Effector memory CD8-positive, alpha-beta T cell (primary cell): ENCODE results near the gene TNNC1.

Source experiments
- ATAC-seq: fragments of 150-1000 bp; cut with Tn5 transposase; replicated peaks from 2 replicates; pipeline ENCODE4 v1.10.0; 2021; ENCODE audit warnings: mild to moderate bottlenecking, moderate library complexity
- DNase-seq, 3 experiments: peaks; one replicate each; pipeline ENCODE4 v3.0.0; 2021
- H3K27ac Mint-ChIP-seq, 2 donors: one replicate each; pipeline ENCODE4 v1.8.0; 2022; ENCODE audit warnings: mild to moderate bottlenecking in 2 of 2, mixed read lengths in 2 of 2, moderate library complexity in 2 of 2
- H3K27me3 Mint-ChIP-seq, 2 donors: one replicate each; pipeline ENCODE4 v1.8.0; 2022; ENCODE audit warnings: mixed read lengths in 2 of 2
- H3K36me3 Mint-ChIP-seq: one replicate; pipeline ENCODE4 v1.8.0; 2022; ENCODE audit warnings: mild to moderate bottlenecking, moderate library complexity, mixed read lengths; ENCODE audit not compliant: insufficient read depth
- H3K4me1 Mint-ChIP-seq, 2 donors: one replicate each; pipeline ENCODE4 v1.8.0; 2022; ENCODE audit warnings: low read depth in 2 of 2, mixed read lengths in 2 of 2
- H3K4me3 Mint-ChIP-seq, 2 donors: one replicate each; pipeline ENCODE4 v1.8.0; 2022; ENCODE audit warnings: mild to moderate bottlenecking in 2 of 2, mixed read lengths in 2 of 2, moderate library complexity in 2 of 2
- H3K9me3 Mint-ChIP-seq, 2 donors: one replicate each; pipeline ENCODE4 v1.8.0; 2022; ENCODE audit warnings: mixed read lengths in 2 of 2

TNNC1 gene

DNA sequence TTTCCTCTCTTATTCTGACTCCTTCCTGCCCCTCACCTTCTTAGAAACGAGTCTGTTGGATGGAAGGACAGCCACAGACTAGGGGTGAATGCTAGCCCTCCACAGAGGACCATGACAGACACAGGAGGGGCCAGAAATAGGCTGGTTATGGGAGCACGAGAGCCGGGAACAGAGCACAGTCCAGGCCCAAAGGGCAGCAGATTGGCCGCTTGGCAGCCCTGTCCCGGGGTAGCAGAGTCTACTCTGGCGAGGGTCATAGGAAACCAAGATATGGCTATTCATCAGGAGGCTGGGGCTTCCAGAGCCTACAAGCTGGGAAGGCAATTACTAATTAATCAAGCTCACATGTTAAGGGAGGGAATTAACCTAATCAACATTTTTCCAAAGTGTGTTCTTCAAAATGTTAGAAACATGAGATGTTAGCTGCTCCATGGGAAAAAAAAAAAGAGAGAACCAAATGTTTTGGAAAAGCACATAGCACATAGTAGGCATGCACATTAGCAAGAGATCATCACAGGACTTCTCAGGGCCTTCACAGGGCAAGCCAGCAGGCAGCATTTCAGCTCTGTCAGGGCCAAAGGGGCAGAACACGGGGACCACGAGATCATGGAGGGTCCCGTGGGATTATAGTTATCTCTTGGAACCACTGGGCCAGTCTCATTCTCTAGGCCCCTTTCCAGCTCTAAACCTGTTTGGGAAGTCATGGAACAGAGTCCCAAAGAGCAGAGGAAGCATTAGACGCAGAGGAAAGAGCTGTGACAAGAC, 22.2 kb downstream of the TNNC1 start:
- no peak for ATAC-seq
- no peaks in the 10 kb centered on the region for H3K9me3 Mint-ChIP-seq
- H3K27ac Mint-ChIP-seq: peak overlapping the region; percentile 46 to 54
- H3K36me3 Mint-ChIP-seq: no peaks in the 10 kb centered on the region
- no peak for DNase-seq
- no peak overlapping the region for H3K4me3 Mint-ChIP-seq
- H3K4me1 Mint-ChIP-seq: peaks cover 0 to 3% of the 10 kb centered on the region in 2 donors
- peaks cover 0 to 8% of the 10 kb centered on the region in 2 donors for H3K27me3 Mint-ChIP-seq

DNA sequence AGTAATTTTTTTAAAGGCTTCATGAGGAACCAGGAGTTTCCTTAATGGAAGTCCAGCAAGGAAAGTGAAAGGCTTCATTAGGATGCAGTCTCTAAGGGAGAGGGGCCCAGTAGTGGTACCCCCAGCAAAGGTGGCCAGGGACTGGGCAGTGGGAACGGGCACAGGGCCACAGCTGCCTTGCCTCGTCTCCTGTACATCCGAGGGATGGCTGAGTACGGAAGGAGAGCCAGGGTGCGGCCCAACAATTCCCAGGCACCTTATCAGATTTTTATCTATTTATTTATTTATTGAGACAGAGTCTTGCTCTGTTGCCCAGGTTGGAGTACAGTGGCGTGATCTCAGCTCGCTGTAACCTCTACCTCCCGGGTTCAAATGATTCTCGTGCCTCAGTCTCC, 23.4 kb downstream of the TNNC1 start:
- Mint-ChIP-seq H3K27me3 (peaks cover 0 to 8% of the 10 kb centered on the region in 2 donors), H3K36me3 (no peaks in the 10 kb centered on the region), H3K9me3 (no peaks in the 10 kb centered on the region), H3K4me1 (peaks cover 0 to 3% of the 10 kb centered on the region in 2 donors), H3K27ac (no peak overlapping the region), H3K4me3 (no peak overlapping the region)
- ATAC-seq (no peak), DNase-seq (no peak)

DNA sequence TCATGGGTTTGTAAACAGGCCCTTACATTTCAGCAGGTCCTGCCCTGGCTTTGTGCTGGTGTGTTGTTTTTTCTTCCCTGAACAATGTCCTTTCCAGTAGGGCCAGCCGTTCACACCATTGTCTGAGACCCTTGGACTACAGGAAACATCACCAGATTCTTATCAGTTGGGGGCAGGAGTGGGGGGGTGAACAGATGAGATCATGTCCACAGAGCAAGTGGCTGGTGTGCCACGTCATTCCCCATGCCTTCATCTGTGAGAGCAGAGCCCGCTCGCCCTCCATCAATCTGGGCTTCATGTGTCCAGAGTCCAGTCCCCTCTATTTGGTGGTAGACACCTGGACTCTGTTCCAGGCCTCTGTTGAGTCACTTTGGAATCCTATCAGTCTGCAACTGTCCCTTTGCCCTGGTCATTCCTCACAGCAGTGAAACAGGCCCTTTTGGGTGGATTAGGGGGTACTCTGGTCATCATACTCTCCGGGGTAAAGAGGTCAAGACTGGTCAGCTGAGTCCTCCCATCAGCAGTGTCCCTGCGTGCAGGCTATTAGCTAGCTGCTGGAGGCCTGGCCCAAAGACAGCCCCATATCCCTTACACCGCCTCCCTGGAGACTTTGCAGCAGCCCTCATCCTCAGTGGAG, 23.9 kb downstream of the TNNC1 start:
- DNase-seq: no peak
- Mint-ChIP-seq H3K36me3 (no peaks in the 10 kb centered on the region), H3K27me3 (peaks cover 0 to 8% of the 10 kb centered on the region in 2 donors), H3K9me3 (no peaks in the 10 kb centered on the region), H3K27ac (no peak overlapping the region), H3K4me3 (no peak overlapping the region), H3K4me1 (peaks cover 0 to 3% of the 10 kb centered on the region in 2 donors)
- ATAC-seq: no peak

GRCh38 chr3:52429031-52429430, 24.8 kb downstream of the TNNC1 start:
- H3K27me3 Mint-ChIP-seq: peaks cover 0 to 8% of the 10 kb centered on the region in 2 donors
- no peaks in the 10 kb centered on the region for H3K9me3 Mint-ChIP-seq
- H3K27ac Mint-ChIP-seq: no peak overlapping the region
- no peak overlapping the region for H3K4me3 Mint-ChIP-seq
- DNase-seq (no peak), ATAC-seq (no peak)
- H3K4me1 Mint-ChIP-seq: peaks cover 0 to 3% of the 10 kb centered on the region in 2 donors
- H3K36me3 Mint-ChIP-seq: no peaks in the 10 kb centered on the region

DNA sequence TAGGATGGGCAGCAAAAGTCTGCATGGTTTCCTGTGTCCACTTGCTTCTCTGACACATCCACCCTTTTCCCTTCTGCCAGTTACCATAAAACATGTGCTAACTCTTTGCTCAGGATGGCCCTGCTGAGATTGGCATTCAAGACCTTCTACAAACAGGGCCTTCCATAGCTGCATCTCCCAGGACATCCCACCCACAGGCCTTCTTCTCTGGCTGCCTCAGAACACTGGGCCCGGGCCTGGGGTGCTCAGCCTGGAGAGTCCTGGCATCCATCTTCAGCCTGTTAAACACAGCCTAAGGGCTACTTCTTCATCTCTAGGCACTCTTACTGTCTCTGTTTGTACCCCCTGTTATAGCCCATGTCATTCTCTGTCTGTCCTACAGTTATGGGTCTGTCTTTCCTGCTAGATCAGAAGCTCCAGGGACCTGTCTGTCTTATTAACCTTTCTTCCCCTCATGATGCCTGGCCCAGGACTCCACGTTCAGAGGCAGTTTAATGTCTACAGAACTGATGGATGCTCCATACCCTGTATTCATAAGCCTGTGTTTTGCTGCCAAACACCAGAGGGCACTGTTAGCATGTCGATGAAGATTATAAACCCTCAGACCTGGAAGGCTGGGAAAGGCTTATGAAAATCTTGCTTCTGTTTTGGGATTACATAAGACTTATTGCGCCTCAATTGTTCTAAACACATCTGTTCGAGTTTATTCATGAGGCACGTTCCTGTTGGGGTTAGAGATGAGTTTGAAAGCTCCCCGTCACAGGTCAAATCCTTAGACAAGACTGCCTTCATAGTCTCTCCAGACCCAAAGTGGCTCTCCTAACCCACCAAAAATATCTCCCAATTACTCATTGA, 25.5 kb downstream of the TNNC1 start:
- peaks cover 0 to 8% of the 10 kb centered on the region in 2 donors for H3K27me3 Mint-ChIP-seq
- ATAC-seq (peak; percentile 44), DNase-seq (peak in 1 of 3 experiments; percentile 29)
- H3K36me3 Mint-ChIP-seq: no peaks in the 10 kb centered on the region
- no peak overlapping the region for H3K4me3 Mint-ChIP-seq
- no peak overlapping the region for H3K27ac Mint-ChIP-seq
- H3K9me3 Mint-ChIP-seq: no peaks in the 10 kb centered on the region
- H3K4me1 Mint-ChIP-seq: peaks cover 0 to 3% of the 10 kb centered on the region in 2 donors

GRCh38 chr3:52423173-52423572, 30.7 kb downstream of the TNNC1 start:
- Mint-ChIP-seq H3K4me3 (no peak overlapping the region), H3K27me3 (no peaks in the 10 kb centered on the region), H3K36me3 (peaks cover 6% of the 10 kb centered on the region), H3K4me1 (no peaks in the 10 kb centered on the region), H3K27ac (no peak overlapping the region), H3K9me3 (no peaks in the 10 kb centered on the region)
- no peak for ATAC-seq
- no peak for DNase-seq

- H3K9me3 Mint-ChIP-seq: no peaks in the 10 kb centered on the region
- H3K27me3 Mint-ChIP-seq: no peaks in the 10 kb centered on the region
- no peak for ATAC-seq
- H3K27ac Mint-ChIP-seq: no peak overlapping the region
- no peak for DNase-seq
- peaks cover 6% of the 10 kb centered on the region for H3K36me3 Mint-ChIP-seq
- H3K4me3 Mint-ChIP-seq: no peak overlapping the region
- peaks cover 0 to 2% of the 10 kb centered on the region in 2 donors for H3K4me1 Mint-ChIP-seq
These were observed 31.2 kb downstream of the TNNC1 start for GRCh38 chr3:52422669-52423068.

DNA sequence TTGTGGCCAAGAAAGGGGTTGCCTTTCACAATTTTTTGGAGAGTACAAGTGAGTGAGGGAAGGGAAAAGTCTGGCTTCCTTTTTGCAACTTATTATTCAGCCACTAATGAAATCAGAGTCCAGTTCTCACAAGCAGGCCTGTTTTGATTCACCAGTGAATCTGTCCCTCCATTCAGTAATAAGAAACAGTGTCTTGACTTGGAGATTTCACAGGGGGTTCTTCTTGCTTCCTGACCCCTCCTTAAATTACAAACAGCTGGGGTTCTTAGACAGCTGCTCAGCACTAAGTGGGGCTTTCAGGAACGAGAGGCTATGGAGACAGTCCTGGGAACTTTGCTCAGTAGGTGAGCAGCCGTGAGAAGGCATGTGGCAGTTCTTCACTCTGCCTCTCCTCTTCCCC, 33.5 kb downstream of the TNNC1 start:
- no peaks in the 10 kb centered on the region for H3K27me3 Mint-ChIP-seq
- no peak overlapping the region for H3K27ac Mint-ChIP-seq
- peaks cover 6% of the 10 kb centered on the region for H3K36me3 Mint-ChIP-seq
- ATAC-seq: no peak
- H3K4me1 Mint-ChIP-seq: peaks cover 0 to 4% of the 10 kb centered on the region in 2 donors
- H3K4me3 Mint-ChIP-seq: no peak overlapping the region
- H3K9me3 Mint-ChIP-seq: no peaks in the 10 kb centered on the region
- DNase-seq: no peak

DNA sequence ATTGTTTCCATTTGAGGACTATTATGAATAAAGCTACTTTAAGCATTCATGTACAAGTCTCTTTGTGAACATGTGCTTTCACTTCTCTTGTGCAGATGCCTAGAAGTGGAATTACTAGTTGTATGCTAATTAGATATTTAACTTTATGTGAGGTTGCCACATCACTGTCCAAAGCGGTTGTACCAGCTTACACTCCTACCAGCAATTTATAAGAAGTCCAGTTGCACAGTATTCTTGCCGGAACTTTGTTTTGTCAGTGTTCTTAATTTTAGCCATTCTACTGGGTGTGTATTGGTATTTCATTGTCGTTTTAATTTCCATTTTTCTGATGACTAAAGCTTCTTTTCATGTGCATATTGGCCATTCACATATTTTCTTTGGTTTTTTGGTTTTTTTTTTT, 38.0 kb downstream of the TNNC1 start:
- Mint-ChIP-seq H3K27me3 (no peaks in the 10 kb centered on the region), H3K9me3 (no peaks in the 10 kb centered on the region), H3K4me3 (no peak overlapping the region), H3K36me3 (peaks cover 8% of the 10 kb centered on the region), H3K4me1 (peaks cover 12 to 15% of the 10 kb centered on the region in 2 donors), H3K27ac (no peak overlapping the region)
- ATAC-seq: no peak
- DNase-seq: no peak

- peak overlapping the region; percentile 94 to 97 for H3K27ac Mint-ChIP-seq
- no peak for ATAC-seq
- H3K27me3 Mint-ChIP-seq: no peaks in the 10 kb centered on the region
- no peaks in the 10 kb centered on the region for H3K9me3 Mint-ChIP-seq
- no peak for DNase-seq
- H3K4me3 Mint-ChIP-seq: peak overlapping the region; percentile 93 to 95
- peaks cover 70% of the 10 kb centered on the region for H3K36me3 Mint-ChIP-seq
- peaks cover 32% of the 10 kb centered on the region in 2 donors for H3K4me1 Mint-ChIP-seq
These were observed 45.4 kb downstream of the TNNC1 start for GRCh38 chr3:52408466-52408865.

DNA sequence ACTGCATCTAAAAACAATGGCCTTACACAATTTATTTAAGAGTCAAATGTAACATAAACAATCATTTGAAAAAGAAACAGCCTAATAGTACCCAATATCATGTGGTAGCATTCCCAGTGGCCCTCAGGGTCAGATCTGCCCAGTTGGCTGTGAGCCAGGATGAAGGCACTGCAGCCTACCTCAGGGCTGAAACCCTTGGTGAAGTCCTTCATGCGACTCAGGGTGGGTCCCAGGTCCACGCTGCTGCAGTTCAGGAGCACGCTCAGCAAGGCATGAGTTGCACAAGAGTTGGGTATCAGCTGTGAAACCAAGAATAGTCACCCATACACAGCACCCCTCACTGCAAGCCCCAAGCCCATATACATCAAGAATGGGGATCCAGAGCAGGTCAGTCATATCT, 46.1 kb downstream of the TNNC1 start:
- peak overlapping the region; percentile 94 to 97 for H3K27ac Mint-ChIP-seq
- peaks cover 77% of the 10 kb centered on the region for H3K36me3 Mint-ChIP-seq
- H3K4me1 Mint-ChIP-seq: peaks cover 32% of the 10 kb centered on the region in 2 donors
- no peaks in the 10 kb centered on the region for H3K9me3 Mint-ChIP-seq
- no peak for ATAC-seq
- H3K27me3 Mint-ChIP-seq: no peaks in the 10 kb centered on the region
- no peak for DNase-seq
- peak overlapping the region; percentile 93 to 95 for H3K4me3 Mint-ChIP-seq

DNA sequence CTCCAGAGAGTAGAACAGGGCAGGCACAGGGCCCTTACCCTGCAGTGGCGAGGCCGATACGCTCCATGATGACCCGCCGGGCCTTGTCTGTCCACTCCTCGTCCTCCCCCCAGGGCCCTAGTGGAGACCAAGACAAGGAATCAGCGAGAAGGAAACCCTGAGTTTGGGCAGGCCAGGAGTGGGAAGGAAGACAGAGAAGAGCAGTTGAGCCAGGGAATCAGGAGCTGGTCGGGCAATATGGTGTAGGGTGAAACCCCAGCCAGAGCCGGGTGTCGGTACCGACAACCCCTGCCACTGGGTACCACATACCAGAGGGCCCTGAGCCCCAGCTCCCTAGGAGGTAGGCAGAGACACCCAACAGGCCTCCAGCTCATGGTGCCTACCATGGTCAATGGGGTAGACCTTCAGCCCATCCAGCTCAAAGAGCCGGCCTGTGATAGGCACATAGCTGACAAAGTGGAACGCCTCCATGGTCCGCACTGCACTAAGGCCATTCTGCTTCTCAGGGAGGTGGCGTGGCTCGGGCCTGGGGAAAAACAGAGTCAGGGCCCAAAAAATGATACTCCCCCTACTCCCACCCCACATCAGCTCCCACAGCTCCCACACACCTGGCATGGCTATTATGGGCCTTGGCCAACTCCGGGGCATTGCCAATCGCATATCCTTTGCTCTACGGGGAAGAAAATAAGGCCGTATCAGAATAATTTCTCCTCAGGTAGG, 46.9 kb downstream of the TNNC1 start:
- Mint-ChIP-seq H3K27ac (peak overlapping the region in 1 of 2 donors; percentile 94), H3K4me1 (peaks cover 30 to 32% of the 10 kb centered on the region in 2 donors), H3K9me3 (no peaks in the 10 kb centered on the region), H3K4me3 (no peak overlapping the region), H3K27me3 (no peaks in the 10 kb centered on the region), H3K36me3 (peaks cover 86% of the 10 kb centered on the region)
- DNase-seq (no peak), ATAC-seq (no peak)

DNA sequence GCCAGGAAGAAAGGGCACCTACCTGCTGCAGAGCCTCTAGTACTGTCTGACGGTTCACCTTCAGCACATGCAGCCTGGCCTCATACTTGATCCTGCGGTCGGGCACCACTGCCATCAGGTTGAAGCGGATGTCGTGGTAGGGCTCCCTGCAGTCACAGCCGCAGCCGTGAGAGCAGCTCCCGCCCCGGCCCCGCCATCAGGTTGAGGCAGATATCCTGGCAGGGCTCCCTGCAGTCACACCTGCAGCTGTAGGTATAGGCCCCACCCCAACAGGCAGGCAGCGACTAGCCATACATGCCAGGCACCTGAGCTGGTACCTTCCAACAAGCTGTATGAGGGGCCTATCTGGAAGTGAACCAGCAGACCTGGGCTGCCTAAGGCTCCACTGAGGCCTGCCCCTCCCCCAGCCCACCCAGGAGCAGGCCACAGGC, 47.6 kb downstream of the TNNC1 start:
- H3K4me1 Mint-ChIP-seq: peaks cover 24 to 25% of the 10 kb centered on the region in 2 donors
- ATAC-seq: no peak
- no peak overlapping the region for H3K27ac Mint-ChIP-seq
- H3K27me3 Mint-ChIP-seq: no peaks in the 10 kb centered on the region
- peaks cover 92% of the 10 kb centered on the region for H3K36me3 Mint-ChIP-seq
- H3K9me3 Mint-ChIP-seq: no peaks in the 10 kb centered on the region
- no peak for DNase-seq
- H3K4me3 Mint-ChIP-seq: no peak overlapping the region
